Mucosa of descending colon (tissue), 3 donors: Measurements from ENCODE around the gene HELZ. TPM values are rescaled to one million over a fixed set of nuclear protein-coding genes. Genes with fewer than 3 reads are reported as not detected.

Experiments used
- ATAC-seq: fragments of 200-7000 bp; cut with Tn5 transposase; one replicate; pipeline ENCODE4 v1.9.1; 2020; ENCODE audit warnings: mild to moderate bottlenecking, moderate library complexity
- DNase-seq, 3 donors: peaks; one replicate each; pipeline ENCODE4 v3.0.0-alpha.2; 2020
- H3K36me3 ChIP-seq: fragments of 200-600 bp; one replicate; pipeline ENCODE4 v1.8.0; 2021; ENCODE audit warnings: low read depth, mild to moderate bottlenecking
- H3K4me1 ChIP-seq: fragments of 200-600 bp; one replicate; pipeline ENCODE4 v1.8.0; 2021; ENCODE audit warnings: low read depth, mild to moderate bottlenecking
- H3K4me3 ChIP-seq: fragments of 200-600 bp; one replicate; pipeline ENCODE4 v1.8.0; 2021; ENCODE audit warnings: mild to moderate bottlenecking
- H3K9me3 ChIP-seq: fragments of 200-600 bp; one replicate; pipeline ENCODE4 v1.8.0; 2021; ENCODE audit warnings: mild to moderate bottlenecking
- intact Hi-C, 2 donors: fragments of 100-400 bp; cut with DNase I in 1 of 2; cut with micrococcal nuclease in 1 of 2; formaldehyde crosslinking; loops; one replicate each; pipeline versions ENCODE4 v1.11.0 to v1.11.1; 2022; cut with DNase I, micrococcal nuclease
- total RNA-seq, 3 donors: library from RNA; stranded (reverse); fragmentation: NEBNext Ultra II Directional in 2 of 3; extraction: Animal tissue kit (Norgen Biotek cat#: 25700) in 2 of 3; gene quantifications; one replicate each; pipeline versions ENCODE4 v1.2.1 to v1.2.4, GENCODE V29; 2021 to 2023
- TF ChIP-seq, protein P1 (sequence below): fragments of 200-600 bp; IDR thresholded peaks from one replicate; pipeline ENCODE4 v1.8.0; 2022; ENCODE audit warnings: antibody characterized with exemption, mild to moderate bottlenecking
- donor health status: DM: no; HTN: no; CAD: no; lungs with moderate emphysema.
- donor health status: DM: no; HTN: no; CAD: no.
- donor health status: DM: no; HTN: yes; CAD: no.

The HELZ gene
- total RNA-seq, 3 donors from 2014 or later = 43.2 to 65.3 (median 43.3) TPM

DNA sequence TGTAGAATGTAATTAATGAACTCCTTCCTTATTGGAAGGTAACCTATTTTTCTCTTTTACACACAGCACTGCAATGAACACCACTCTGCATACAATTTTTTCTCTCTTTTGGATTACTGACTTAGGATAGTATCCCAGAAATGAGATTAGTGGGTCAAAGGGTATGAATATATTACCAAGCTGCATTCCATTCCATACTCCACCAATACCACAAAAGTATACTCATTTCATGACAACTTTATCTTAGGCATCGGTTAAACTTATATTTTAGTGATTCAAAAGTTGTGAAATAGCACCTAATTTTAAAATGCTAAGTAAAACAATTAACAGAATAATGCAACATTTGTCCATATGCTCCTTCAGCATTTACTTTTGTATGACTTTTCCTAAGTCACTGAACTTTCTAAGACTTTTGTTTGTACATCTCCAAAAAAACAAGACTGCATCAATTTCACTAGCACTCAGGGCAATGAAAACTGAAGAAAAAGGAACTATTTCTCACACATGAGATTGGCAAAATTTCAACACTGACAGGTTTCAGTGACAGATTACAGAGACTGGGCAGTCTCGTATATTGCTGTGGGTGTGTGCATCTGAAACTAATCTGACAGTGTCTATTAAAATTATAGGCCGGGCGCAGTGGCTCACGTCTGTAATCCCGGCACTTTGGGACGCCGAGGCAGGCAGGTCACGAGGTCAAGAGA is 32.1 kb downstream of the HELZ start:
- DNase-seq (peak in 1 of 3 donors; percentile 15), ATAC-seq (peak; percentile 52)
- no peaks in the 10 kb centered on the region for H3K36me3 ChIP-seq
- H3K4me1 ChIP-seq = no peaks in the 10 kb centered on the region
- H3K9me3 ChIP-seq = no peaks in the 10 kb centered on the region
- TF ChIP-seq, protein P1, sequence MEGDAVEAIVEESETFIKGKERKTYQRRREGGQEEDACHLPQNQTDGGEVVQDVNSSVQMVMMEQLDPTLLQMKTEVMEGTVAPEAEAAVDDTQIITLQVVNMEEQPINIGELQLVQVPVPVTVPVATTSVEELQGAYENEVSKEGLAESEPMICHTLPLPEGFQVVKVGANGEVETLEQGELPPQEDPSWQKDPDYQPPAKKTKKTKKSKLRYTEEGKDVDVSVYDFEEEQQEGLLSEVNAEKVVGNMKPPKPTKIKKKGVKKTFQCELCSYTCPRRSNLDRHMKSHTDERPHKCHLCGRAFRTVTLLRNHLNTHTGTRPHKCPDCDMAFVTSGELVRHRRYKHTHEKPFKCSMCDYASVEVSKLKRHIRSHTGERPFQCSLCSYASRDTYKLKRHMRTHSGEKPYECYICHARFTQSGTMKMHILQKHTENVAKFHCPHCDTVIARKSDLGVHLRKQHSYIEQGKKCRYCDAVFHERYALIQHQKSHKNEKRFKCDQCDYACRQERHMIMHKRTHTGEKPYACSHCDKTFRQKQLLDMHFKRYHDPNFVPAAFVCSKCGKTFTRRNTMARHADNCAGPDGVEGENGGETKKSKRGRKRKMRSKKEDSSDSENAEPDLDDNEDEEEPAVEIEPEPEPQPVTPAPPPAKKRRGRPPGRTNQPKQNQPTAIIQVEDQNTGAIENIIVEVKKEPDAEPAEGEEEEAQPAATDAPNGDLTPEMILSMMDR = no peak
- intact Hi-C loops = no loop called here
- no peak overlapping the region for H3K4me3 ChIP-seq

DNA sequence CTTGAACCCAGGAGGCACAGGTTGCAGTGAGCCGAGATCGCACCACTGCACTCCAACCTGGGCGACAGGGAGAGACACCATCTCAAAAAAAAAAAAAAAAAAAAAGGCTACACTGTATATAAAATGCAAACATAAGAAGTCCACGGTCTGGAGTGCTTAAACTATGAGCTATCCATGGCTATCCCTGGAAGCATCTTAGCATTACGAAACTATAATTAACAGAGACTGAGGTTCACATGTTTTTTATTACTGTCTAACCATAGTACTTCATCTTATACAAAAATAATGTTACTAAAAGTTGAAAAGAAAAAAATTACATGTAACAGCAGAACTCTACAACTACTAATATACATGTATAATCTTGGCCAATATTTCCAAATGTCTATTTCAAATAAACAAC is 32.8 kb downstream of the HELZ start:
- Histone ChIP-seq H3K4me3 (no peak overlapping the region), H3K4me1 (no peaks in the 10 kb centered on the region), H3K9me3 (no peaks in the 10 kb centered on the region), H3K36me3 (no peaks in the 10 kb centered on the region)
- no peak for DNase-seq
- ATAC-seq = no peak
- TF ChIP-seq, protein P1 = no peak
- intact Hi-C loops = no loop called here

DNA sequence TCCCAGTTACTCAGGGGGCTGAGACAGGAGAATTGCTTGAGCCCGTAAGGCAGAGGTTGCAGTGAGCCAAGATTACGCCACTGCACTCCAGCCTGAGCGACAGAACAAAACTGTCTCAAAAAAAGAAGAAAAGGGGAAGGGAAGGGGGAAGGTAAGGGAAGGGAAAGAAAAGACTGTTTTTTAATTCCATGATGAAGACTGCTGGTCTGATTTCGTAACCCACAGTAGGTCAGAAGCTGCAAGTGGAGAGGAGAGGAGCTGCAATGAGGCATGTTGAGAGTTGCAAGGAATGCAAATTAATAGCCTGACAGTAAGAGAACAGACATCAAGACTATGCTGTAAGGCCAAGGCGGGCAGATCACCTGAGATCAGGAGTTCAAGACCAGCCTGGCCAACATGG is 33.3 kb downstream of the HELZ start:
- Histone ChIP-seq H3K4me3 (no peak overlapping the region), H3K4me1 (no peaks in the 10 kb centered on the region), H3K36me3 (no peaks in the 10 kb centered on the region), H3K9me3 (no peaks in the 10 kb centered on the region)
- no peak for ATAC-seq
- intact Hi-C loops = no loop called here
- no peak for DNase-seq
- TF ChIP-seq, protein P1 = no peak

DNA sequence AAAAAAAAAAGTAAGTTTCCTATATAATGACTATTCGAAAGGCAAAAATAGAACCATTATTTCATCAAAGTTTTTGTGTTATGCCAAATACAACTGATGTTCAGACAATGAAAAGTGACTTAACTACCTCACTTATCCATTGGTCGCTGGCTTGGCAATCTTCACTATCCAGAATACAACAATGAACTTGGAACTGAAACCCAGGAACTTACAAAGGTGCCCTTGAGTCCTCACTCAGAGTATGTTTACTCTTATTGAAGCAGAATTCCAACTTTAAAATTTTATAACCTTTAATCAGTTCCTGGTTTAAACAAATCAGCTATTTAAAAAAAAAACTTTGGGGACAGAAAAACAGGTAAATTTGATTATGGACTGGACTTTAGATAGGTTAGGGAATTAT is 34.1 kb downstream of the HELZ start:
- H3K36me3 ChIP-seq = no peaks in the 10 kb centered on the region
- intact Hi-C loops = no loop called here
- no peak overlapping the region for H3K4me3 ChIP-seq
- no peaks in the 10 kb centered on the region for H3K9me3 ChIP-seq
- ATAC-seq (no peak), DNase-seq (no peak)
- TF ChIP-seq, protein P1 = no peak
- H3K4me1 ChIP-seq = no peaks in the 10 kb centered on the region

DNA sequence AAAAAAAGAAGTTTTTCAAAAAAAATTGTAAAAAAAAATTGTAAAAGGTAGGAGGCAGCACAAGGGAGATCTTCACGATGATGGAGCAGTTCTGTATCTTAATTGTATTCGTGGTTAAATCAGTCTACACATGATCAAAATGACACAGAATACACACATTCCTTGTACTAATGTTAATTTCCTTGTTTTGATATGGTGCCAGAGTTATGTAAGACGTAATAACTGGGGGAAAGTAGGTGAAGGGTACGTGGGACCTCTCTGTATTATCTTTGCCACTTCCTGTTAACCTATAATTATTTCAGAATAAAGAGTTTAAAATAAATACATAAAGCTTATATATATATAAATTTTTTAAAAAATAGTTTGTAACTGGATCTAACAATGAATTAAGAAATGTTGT is 36.8 kb downstream of the HELZ start:
- intact Hi-C loops = no loop called here
- TF ChIP-seq, protein P1 = no peak
- no peak for ATAC-seq
- Histone ChIP-seq H3K9me3 (no peaks in the 10 kb centered on the region), H3K4me1 (no peaks in the 10 kb centered on the region), H3K36me3 (no peaks in the 10 kb centered on the region), H3K4me3 (no peak overlapping the region)
- DNase-seq = no peak

DNA sequence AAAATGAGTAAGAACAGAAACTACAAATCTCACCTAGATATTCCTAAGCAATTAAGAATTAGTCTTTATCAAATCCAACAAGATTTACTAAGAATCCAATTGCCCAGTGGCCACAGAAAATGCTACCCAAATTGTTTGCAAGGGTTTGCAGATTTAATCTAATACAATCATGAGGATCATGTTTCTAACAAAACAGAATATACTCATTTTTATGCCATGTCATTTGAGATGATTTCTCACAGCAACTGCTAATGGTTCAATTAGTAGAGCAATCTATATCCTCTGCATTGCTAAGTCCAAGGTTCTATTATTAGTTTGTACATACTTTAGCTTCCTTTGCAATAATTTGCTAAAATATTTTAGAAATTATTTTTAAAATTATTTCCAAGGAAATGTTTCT is 41.2 kb downstream of the HELZ start:
- intact Hi-C loops = no loop called here
- no peaks in the 10 kb centered on the region for H3K9me3 ChIP-seq

More for the DNA sequence above, 41.2 kb downstream of the HELZ start:
- ATAC-seq = no peak
- DNase-seq = no peak
- no peaks in the 10 kb centered on the region for H3K36me3 ChIP-seq
- TF ChIP-seq, protein P1 = no peak
- H3K4me3 ChIP-seq = no peak overlapping the region
- H3K4me1 ChIP-seq = no peaks in the 10 kb centered on the region
